NCI-H1105 (cell line): ENCODE data around the gene TMEM107.

Experiments
- DNase-seq: peaks from one replicate; lab custom pipeline; 2025; lab: John Stamatoyannopoulos, UW

Gene TMEM107

GRCh38 chr17:8150194-8151119 lies 25.7 kb downstream of the TMEM107 start:
- DNase-seq = no peak

- DNase-seq = no peak
Measured at GRCh38 chr17:8149419-8150193, 26.6 kb downstream of the TMEM107 start.

- no peak for DNase-seq
Measured at GRCh38 chr17:8148560-8148959, 27.6 kb downstream of the TMEM107 start.

- DNase-seq = no peak
Measured at GRCh38 chr17:8147805-8148404, 28.3 kb downstream of the TMEM107 start.

GRCh38 chr17:8147141-8147804 lies 28.9 kb downstream of the TMEM107 start:
- no peak for DNase-seq

GRCh38 chr17:8146381-8147140 lies 29.6 kb downstream of the TMEM107 start:
- no peak for DNase-seq

- DNase-seq = no peak
Measured at GRCh38 chr17:8145811-8146210, 30.4 kb downstream of the TMEM107 start.

GRCh38 chr17:8144401-8145231 lies 31.6 kb downstream of the TMEM107 start:
- DNase-seq = no peak

GRCh38 chr17:8143581-8144400 lies 32.4 kb downstream of the TMEM107 start:
- DNase-seq = no peak

- DNase-seq = no peak
Measured at GRCh38 chr17:8142887-8143580, 33.1 kb downstream of the TMEM107 start.

- no peak for DNase-seq
Measured at GRCh38 chr17:8142158-8142886, 33.9 kb downstream of the TMEM107 start.

- DNase-seq = no peak
Measured at GRCh38 chr17:8141741-8142140, 34.4 kb downstream of the TMEM107 start.

- DNase-seq = no peak
Measured at GRCh38 chr17:8141045-8141444, 35.1 kb downstream of the TMEM107 start.

GRCh38 chr17:8140065-8141029 lies 35.8 kb downstream of the TMEM107 start:
- no peak for DNase-seq

GRCh38 chr17:8138672-8139371 lies 37.4 kb downstream of the TMEM107 start:
- peak; percentile 100 for DNase-seq

- DNase-seq = no peak
Measured at GRCh38 chr17:8138374-8138671, 37.9 kb downstream of the TMEM107 start.
